ENCODE data around the gene SLC29A1. TPM values are rescaled to one million over a fixed set of nuclear protein-coding genes. Genes with fewer than 3 reads are reported as not detected.
A peak's percentile ranks its signal among the peaks of the same experiment; 100 is the strongest.

Gene SLC29A1
- total RNA-seq, 2 experiments from 2014 or later: 32.7 to 33.4 TPM

GRCh38 chr6:44219053-44219814, 4.2 kb upstream of the SLC29A1 start:
- Mint-ChIP-seq H3K9me3 (no peaks in the 10 kb centered on the region), H3K4me1 (ENCODE audit: low read depth) (peaks cover 30% of the 10 kb centered on the region), H3K27me3 (ENCODE audit: low read depth) (peaks cover 2% of the 10 kb centered on the region), H3K4me3 (peak overlapping the region; percentile 55), H3K27ac (no peak overlapping the region), H3K36me3 (ENCODE audit: low read depth) (no peaks in the 10 kb centered on the region)
- peak; percentile 31 for DNase-seq
- CTCF ChIA-PET: interaction anchor here (1.3 kb wide), 1 partner anchor 16 kb away, joined by 3 read pairs; no protein-coding TSS in a partner anchor
- intact Hi-C loops (cut with micrococcal nuclease): no loop called here

DNA sequence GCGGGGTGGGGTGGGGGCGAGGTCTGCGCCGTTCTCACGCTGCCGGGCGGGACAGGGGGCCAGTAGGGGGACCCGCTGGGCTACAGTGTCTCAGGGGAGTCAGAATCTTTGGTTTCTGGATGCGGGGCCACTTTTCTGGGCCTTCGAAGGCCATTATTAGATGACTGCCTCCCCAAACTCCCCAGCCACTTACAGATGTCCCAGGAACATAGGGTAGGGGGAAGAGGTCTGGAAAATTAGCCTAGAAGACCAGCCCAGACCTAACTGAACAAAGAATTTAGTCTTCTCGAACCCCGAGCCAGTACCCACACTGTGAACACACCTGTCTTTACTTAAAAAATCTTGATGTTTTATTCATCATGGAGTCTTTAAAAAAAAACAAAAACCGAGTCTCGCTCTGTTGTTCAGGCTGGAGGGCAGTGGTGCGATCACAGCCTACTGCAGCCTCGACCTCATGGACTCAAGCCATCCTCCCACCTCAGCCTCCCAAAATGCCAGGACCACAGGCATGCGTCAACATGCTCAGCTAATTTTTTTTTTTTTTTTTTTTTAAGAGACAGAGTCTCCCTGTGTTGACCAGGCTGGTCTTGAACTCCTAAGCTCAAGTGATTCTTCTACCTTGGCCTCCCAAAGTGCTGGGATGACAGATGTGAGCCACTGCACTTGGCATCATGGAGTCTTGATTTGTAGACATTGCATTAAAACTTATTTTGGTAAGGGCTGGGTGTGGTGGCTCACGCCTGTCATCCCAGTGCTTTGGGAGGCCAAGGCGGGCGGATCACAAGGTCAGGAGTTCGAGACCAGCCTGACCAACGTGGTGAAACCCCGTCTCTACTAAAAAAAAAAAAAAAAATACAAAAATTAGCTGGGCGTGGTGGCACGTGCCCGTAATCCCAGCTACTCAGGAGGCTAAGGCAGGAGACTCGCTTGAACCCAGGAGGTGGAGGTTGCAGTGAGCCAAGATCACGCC, 3.3 kb upstream of the SLC29A1 start:
- intact Hi-C loops (cut with micrococcal nuclease): loop anchor here (2.0 to 5.0 kb wide), 3 partner anchors 37 to 92 kb away; partner anchors contain the start of genes AARS2 and SLC35B2
- Mint-ChIP-seq H3K27ac (no peak overlapping the region), H3K9me3 (no peaks in the 10 kb centered on the region), H3K4me1 (ENCODE audit: low read depth) (peaks cover 39% of the 10 kb centered on the region), H3K36me3 (ENCODE audit: low read depth) (peaks cover 2% of the 10 kb centered on the region), H3K27me3 (ENCODE audit: low read depth) (peaks cover 2% of the 10 kb centered on the region), H3K4me3 (no peak overlapping the region)
- DNase-seq: no peak
- CTCF ChIA-PET: interaction anchor here (0.6 to 1.3 kb wide), 4 partner anchors 15 to 118 kb away, joined by 3 to 6 read pairs (median 4); no protein-coding TSS in a partner anchor

GRCh38 chr6:44220913-44221290, 2.5 kb upstream of the SLC29A1 start:
- intact Hi-C loops (cut with micrococcal nuclease): loop anchor here (1.0 to 5.0 kb wide), 6 partner anchors 16 to 117 kb away; partner anchors contain the start of genes AARS2, NFKBIE and SLC35B2
- Mint-ChIP-seq H3K27ac (peak overlapping the region; percentile 21), H3K36me3 (ENCODE audit: low read depth) (peaks cover 3% of the 10 kb centered on the region), H3K9me3 (no peaks in the 10 kb centered on the region), H3K4me3 (no peak overlapping the region), H3K27me3 (ENCODE audit: low read depth) (peaks cover 2% of the 10 kb centered on the region), H3K4me1 (ENCODE audit: low read depth) (peaks cover 45% of the 10 kb centered on the region)
- CTCF ChIA-PET: interaction anchor here (0.6 to 5.9 kb wide), 7 partner anchors 9 to 118 kb away, joined by 3 to 77 read pairs (median 5); partner anchors contain the start of genes MRPL14 and TMEM63B
- DNase-seq: no peak

GRCh38 chr6:44221291-44221960, 2.0 kb upstream of the SLC29A1 start:
- Mint-ChIP-seq H3K9me3 (no peaks in the 10 kb centered on the region), H3K27me3 (ENCODE audit: low read depth) (peaks cover 2% of the 10 kb centered on the region), H3K27ac (peak overlapping the region; percentile 21), H3K36me3 (ENCODE audit: low read depth) (peaks cover 5% of the 10 kb centered on the region), H3K4me1 (ENCODE audit: low read depth) (peaks cover 49% of the 10 kb centered on the region), H3K4me3 (no peak overlapping the region)
- CTCF ChIA-PET: interaction anchor here (1.0 to 5.9 kb wide), 6 partner anchors 9 to 94 kb away, joined by 3 to 77 read pairs (median 4); partner anchors contain the start of genes MRPL14 and TMEM63B
- intact Hi-C loops (cut with micrococcal nuclease): loop anchor here (1.0 to 5.0 kb wide), 6 partner anchors 16 to 117 kb away; partner anchors contain the start of genes AARS2, NFKBIE and SLC35B2
- DNase-seq: peak; percentile 86

- Mint-ChIP-seq H3K4me3 (no peak overlapping the region), H3K9me3 (no peaks in the 10 kb centered on the region)
- intact Hi-C loops (cut with micrococcal nuclease): loop anchor here (1.0 to 5.0 kb wide), 7 partner anchors 15 to 165 kb away; partner anchors contain the start of genes AARS2, CDC5L, NFKBIE and SLC35B2
These were observed 1.4 kb upstream of the SLC29A1 start for GRCh38 chr6:44221961-44222335.

DNA sequence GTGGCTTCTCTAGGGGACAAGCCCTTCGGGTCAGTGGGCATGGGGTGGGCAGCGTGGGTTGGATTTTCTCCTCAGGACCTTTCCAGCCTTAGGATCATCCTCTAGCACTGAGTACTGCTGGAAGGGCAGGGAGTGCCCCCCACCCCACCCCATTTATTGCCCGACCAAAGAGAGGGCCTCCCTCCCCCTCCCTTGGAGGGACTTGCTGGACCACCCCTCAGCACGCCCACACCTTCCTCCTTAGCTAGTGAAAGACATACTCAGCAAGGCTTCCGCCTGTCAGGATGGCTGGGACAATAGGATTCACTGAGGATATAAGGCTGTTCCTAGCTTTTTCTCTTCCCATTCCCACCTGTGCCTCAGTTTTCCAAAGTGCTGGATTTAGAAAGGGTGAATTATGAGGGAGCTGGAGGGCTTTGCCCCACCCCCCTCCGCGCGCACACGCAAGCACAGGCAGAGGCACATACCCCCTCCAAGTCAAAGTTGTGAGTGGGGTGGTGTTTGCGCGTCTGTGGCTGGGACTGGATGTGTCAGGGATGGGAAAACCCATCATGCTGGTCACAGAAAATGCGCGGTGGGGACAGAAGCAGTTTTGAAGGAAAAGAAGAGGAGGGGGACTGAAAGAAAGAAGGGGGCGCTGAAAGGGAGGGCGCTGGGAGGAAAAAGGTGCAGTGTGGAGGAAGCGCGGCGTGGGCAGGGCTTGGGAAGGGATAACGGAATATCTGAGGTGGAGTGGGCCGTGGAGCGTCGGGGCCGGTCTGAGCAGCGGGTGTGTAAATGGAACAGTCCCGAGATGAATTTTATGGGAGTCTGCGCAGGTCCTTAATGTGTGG, 693 bp upstream of the SLC29A1 start:
- CTCF ChIA-PET: interaction anchor here (0.6 to 5.9 kb wide), 6 partner anchors 13 to 91 kb away, joined by 3 to 77 read pairs (median 4); no protein-coding TSS in a partner anchor
- H3K9me3 Mint-ChIP-seq: no peaks in the 10 kb centered on the region
- H3K4me3 Mint-ChIP-seq: peak overlapping the region; percentile 85
- intact Hi-C loops (cut with micrococcal nuclease): loop anchor here (1.0 to 5.0 kb wide), 5 partner anchors 25 to 164 kb away; partner anchors contain the start of genes AARS2, CDC5L and HSP90AB1
- DNase-seq: peak; percentile 31
- H3K27me3 Mint-ChIP-seq (ENCODE audit: low read depth): peaks cover 2% of the 10 kb centered on the region
- peaks cover 53% of the 10 kb centered on the region for H3K4me1 Mint-ChIP-seq (ENCODE audit: low read depth)
- H3K27ac Mint-ChIP-seq: no peak overlapping the region
- H3K36me3 Mint-ChIP-seq (ENCODE audit: low read depth): peaks cover 9% of the 10 kb centered on the region

More at GRCh38 chr6:44221961-44222335, 1.4 kb upstream of the SLC29A1 start:
- peaks cover 2% of the 10 kb centered on the region for H3K27me3 Mint-ChIP-seq (ENCODE audit: low read depth)
- peaks cover 53% of the 10 kb centered on the region for H3K4me1 Mint-ChIP-seq (ENCODE audit: low read depth)
- H3K36me3 Mint-ChIP-seq (ENCODE audit: low read depth): peaks cover 7% of the 10 kb centered on the region
- DNase-seq: no peak
- no peak overlapping the region for H3K27ac Mint-ChIP-seq
- CTCF ChIA-PET: interaction anchor here (1.0 to 5.9 kb wide), 6 partner anchors 10 to 94 kb away, joined by 3 to 77 read pairs (median 4); partner anchors contain the start of genes MRPL14 and TMEM63B

DNA sequence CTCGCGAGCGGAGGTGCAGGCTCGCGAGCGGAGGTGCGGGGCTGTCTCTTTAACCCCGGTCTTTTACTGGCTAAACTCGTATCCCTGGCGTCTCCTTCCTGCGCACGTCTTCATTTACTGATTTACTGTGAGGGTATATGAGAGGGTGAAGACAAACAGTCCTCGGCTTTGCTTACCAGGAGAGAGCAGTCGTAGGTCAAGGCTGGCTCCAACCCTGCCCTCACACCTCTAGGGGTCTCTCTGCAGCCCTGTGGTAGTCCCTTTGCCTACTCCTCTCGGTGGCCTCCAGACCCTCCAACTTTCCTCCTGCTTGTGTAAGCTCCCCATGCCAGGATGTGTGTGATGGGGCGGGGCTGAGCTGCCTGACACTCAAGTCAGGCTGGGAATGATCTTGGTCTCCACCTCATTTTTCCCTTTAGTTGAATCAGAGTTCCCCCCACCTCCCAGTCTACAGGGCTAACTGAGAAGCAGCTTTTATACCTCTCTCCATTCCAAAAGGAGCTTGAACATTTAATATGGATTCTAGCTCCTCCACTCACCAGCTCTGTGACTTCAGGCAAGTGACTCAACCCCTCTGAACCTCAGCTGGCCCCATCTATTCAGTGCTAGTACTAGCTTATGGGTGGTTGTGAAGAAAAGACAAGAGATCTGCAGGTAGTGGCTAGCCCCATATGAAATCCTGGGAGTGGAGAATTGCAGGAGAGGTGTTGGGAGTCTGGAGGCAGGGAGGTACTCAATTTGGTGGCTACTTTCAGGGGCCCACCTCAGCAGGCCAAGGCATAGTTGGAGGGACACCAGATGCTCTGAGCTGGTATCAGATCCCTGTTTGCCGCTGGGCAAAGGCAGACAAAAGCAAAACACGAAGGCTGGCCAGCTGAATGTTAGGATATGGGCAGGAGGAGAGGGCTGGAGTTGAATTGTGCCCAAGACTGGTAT, 902 bp downstream of the SLC29A1 start:
- intact Hi-C loops (cut with micrococcal nuclease): loop anchor here (5.0 kb wide), 2 partner anchors 52 to 88 kb away; partner anchors contain the start of gene AARS2
- CTCF ChIA-PET: interaction anchor here (0.5 to 5.9 kb wide), 14 partner anchors 9 to 115 kb away, joined by 3 to 77 read pairs (median 4); partner anchors contain the start of genes AARS2 and SLC35B2
- peaks cover 46% of the 10 kb centered on the region for H3K4me1 Mint-ChIP-seq (ENCODE audit: low read depth)

GRCh38 chr6:44224965-44225305, 1.5 kb downstream of the SLC29A1 start:
- no peak for DNase-seq
- H3K27ac Mint-ChIP-seq: no peak overlapping the region
- H3K4me3 Mint-ChIP-seq: peak overlapping the region; percentile 85
- H3K9me3 Mint-ChIP-seq: no peaks in the 10 kb centered on the region
- peaks cover 24% of the 10 kb centered on the region for H3K36me3 Mint-ChIP-seq (ENCODE audit: low read depth)
- no peaks in the 10 kb centered on the region for H3K27me3 Mint-ChIP-seq (ENCODE audit: low read depth)
- intact Hi-C loops (cut with micrococcal nuclease): loop anchor here (5.0 kb wide), 2 partner anchors 53 to 87 kb away; partner anchors contain the start of gene AARS2
- H3K4me1 Mint-ChIP-seq (ENCODE audit: low read depth): peaks cover 44% of the 10 kb centered on the region
- CTCF ChIA-PET: interaction anchor here (0.5 to 5.9 kb wide), 10 partner anchors 9 to 114 kb away, joined by 3 to 77 read pairs (median 5); partner anchors contain the start of gene SLC35B2

More for the DNA sequence above, 902 bp downstream of the SLC29A1 start:
- DNase-seq: peak; percentile 50
- no peaks in the 10 kb centered on the region for H3K27me3 Mint-ChIP-seq (ENCODE audit: low read depth)
- peak overlapping the region; percentile 31 for H3K27ac Mint-ChIP-seq
- peak overlapping the region; percentile 85 for H3K4me3 Mint-ChIP-seq
- peaks cover 19% of the 10 kb centered on the region for H3K36me3 Mint-ChIP-seq (ENCODE audit: low read depth)
- H3K9me3 Mint-ChIP-seq: no peaks in the 10 kb centered on the region

DNA sequence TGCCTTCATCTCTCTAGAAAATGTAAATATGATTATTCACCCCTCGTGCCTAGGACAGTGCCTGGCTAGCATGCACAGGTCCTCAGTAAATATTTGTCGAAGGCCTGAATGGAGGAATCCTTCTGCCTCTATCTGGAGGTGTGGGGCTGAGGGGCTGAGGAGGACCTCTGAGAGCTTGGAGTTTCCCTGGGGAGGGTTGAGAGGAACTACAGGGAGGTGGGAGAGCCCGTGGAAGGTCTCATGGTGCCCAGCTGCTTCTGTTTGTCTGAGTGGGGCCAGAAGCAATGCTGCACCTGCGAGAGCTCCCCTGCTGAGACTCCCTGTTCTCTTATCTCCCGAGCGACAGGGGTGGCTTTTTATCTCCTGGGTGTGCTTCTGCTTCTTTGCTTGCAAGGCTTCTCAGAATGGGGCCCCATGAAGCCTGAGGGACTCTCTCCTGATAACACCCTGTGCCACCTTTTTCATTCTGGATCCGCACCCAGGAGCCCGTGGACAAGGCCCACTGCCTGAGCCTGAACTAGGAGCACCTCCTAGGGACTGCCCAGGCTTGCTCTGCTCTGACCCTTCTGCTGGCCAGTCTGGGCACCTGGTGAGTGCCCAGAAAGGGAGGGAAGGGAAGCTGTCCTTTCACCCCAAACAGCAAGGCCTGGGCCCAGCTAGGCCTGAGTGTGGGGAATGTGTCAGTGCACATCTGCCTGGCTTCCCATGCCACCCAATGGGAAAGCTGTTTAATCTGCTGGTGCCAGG, 2.4 kb downstream of the SLC29A1 start:
- peaks cover 41% of the 10 kb centered on the region for H3K4me1 Mint-ChIP-seq (ENCODE audit: low read depth)
- intact Hi-C loops (cut with micrococcal nuclease): no loop called here
- H3K9me3 Mint-ChIP-seq: no peaks in the 10 kb centered on the region
- no peaks in the 10 kb centered on the region for H3K27me3 Mint-ChIP-seq (ENCODE audit: low read depth)
- H3K27ac Mint-ChIP-seq: no peak overlapping the region
- peak overlapping the region; percentile 39 for H3K4me3 Mint-ChIP-seq
- no peak for DNase-seq
- peaks cover 28% of the 10 kb centered on the region for H3K36me3 Mint-ChIP-seq (ENCODE audit: low read depth)
- CTCF ChIA-PET: interaction anchor here (1.7 to 5.9 kb wide), 3 partner anchors 10 to 53 kb away, joined by 9 to 77 read pairs (median 10); no protein-coding TSS in a partner anchor

Data from activated naive CD4-positive, alpha-beta T cell treated with anti-CD3 and anti-CD28 coated beads for 36 hours (primary cell).